ENCODE results near the gene CCDC102B. TPM values are rescaled to one million over a fixed set of nuclear protein-coding genes. Genes with fewer than 3 reads are reported as not detected.

The CCDC102B gene
- total RNA-seq, 1 experiment from 2014 or later = 2.4 TPM

- Histone ChIP-seq H3K4me1 (ENCODE audit: insufficient read depth, low read length) (peaks cover 16% of the 10 kb centered on the region), H2AFZ (ENCODE audit: low read length) (no peak overlapping the region), H3K36me3 (ENCODE audit: low read depth, low read length) (no peaks in the 10 kb centered on the region), H3K27me3 (ENCODE audit: low read length) (no peaks in the 10 kb centered on the region), H3K4me2 (ENCODE audit: low read length) (no peak overlapping the region), H3K4me3 (ENCODE audit: low read length) (no peak overlapping the region), H3K9me2 (replicated peaks; ENCODE audit: low read length) (no peaks in the 10 kb centered on the region), H4K20me1 (ENCODE audit: low read length) (no peaks in the 10 kb centered on the region), H3K27ac (ENCODE audit: low read length) (no peak overlapping the region), H3F3A (ENCODE audit: low read length, unreplicated experiment) (no peaks in the 10 kb centered on the region), H3K79me2 (ENCODE audit: low read length) (no peaks in the 10 kb centered on the region), H3K9me3 (ENCODE audit: low read length) (no peaks in the 10 kb centered on the region), H3K9ac (ENCODE audit: low read length) (no peak overlapping the region; the same call in 1 of the 2 replicates)
- ATAC-seq (no peak), DNase-seq (no peak)
- intact Hi-C loops (cut with micrococcal nuclease) = loop anchor here (10.0 kb wide), 1 partner anchor 108 kb away; no protein-coding TSS in a partner anchor
- no TSS peak for BruUV-seq (replicated peaks)
- CTCF ChIA-PET = no interaction called here
- no peak for TF ChIP-seq CTCF (conservative IDR thresholded peaks at IDR 0.05; ENCODE audit: low read depth, low read length)
- no peak for TF ChIP-seq EZH2phosphoT487 (IDR thresholded peaks at IDR 0.05; ENCODE audit: borderline replicate concordance, low read length)
- no peak for TF ChIP-seq EZH2 (IDR thresholded peaks at IDR 0.05; ENCODE audit: low read length, unreplicated experiment)
- POLR2A ChIA-PET (ENCODE audit: unreplicated experiment) = no interaction called here
These were observed 45.1 kb downstream of the CCDC102B start for GRCh38 chr18:68842951-68843350.

GRCh38 chr18:68843473-68844089 lies 45.7 kb downstream of the CCDC102B start:
- ATAC-seq (no peak), DNase-seq (peak; percentile 9)
- Histone ChIP-seq H3K9me3 (ENCODE audit: low read length) (no peaks in the 10 kb centered on the region), H3K36me3 (ENCODE audit: low read depth, low read length) (no peaks in the 10 kb centered on the region), H3K27me3 (ENCODE audit: low read length) (no peaks in the 10 kb centered on the region), H3K4me3 (ENCODE audit: low read length) (no peak overlapping the region), H3K4me1 (ENCODE audit: insufficient read depth, low read length) (peaks cover 16% of the 10 kb centered on the region), H2AFZ (ENCODE audit: low read length) (no peak overlapping the region), H3K27ac (ENCODE audit: low read length) (no peak overlapping the region), H3F3A (ENCODE audit: low read length, unreplicated experiment) (no peaks in the 10 kb centered on the region), H3K79me2 (ENCODE audit: low read length) (no peaks in the 10 kb centered on the region), H3K9me2 (replicated peaks; ENCODE audit: low read length) (no peaks in the 10 kb centered on the region), H3K9ac (ENCODE audit: low read length) (no peak overlapping the region; the same call in 1 of the 2 replicates), H4K20me1 (ENCODE audit: low read length) (no peaks in the 10 kb centered on the region), H3K4me2 (ENCODE audit: low read length) (no peak overlapping the region)
- TF ChIP-seq EZH2phosphoT487 (IDR thresholded peaks at IDR 0.05; ENCODE audit: borderline replicate concordance, low read length) (no peak), CTCF (conservative IDR thresholded peaks at IDR 0.05; ENCODE audit: low read depth, low read length) (peak; percentile 55; the same call in 1 of the 2 replicates), EZH2 (IDR thresholded peaks at IDR 0.05; ENCODE audit: low read length, unreplicated experiment) (no peak)
- POLR2A ChIA-PET (ENCODE audit: unreplicated experiment) = no interaction called here
- intact Hi-C loops (cut with micrococcal nuclease) = loop anchor here (10.0 kb wide), 1 partner anchor 109 kb away; no protein-coding TSS in a partner anchor
- CTCF ChIA-PET = no interaction called here
- BruUV-seq (replicated peaks) = no TSS peak

- Histone ChIP-seq H3K36me3 (ENCODE audit: low read depth, low read length) (no peaks in the 10 kb centered on the region), H3K27me3 (ENCODE audit: low read length) (no peaks in the 10 kb centered on the region), H4K20me1 (ENCODE audit: low read length) (no peaks in the 10 kb centered on the region), H3K4me3 (ENCODE audit: low read length) (no peak overlapping the region), H3K4me2 (ENCODE audit: low read length) (no peak overlapping the region), H3K79me2 (ENCODE audit: low read length) (no peaks in the 10 kb centered on the region), H3K9me3 (ENCODE audit: low read length) (no peaks in the 10 kb centered on the region), H3F3A (ENCODE audit: low read length, unreplicated experiment) (no peaks in the 10 kb centered on the region), H3K9ac (ENCODE audit: low read length) (no peak overlapping the region), H3K4me1 (ENCODE audit: insufficient read depth, low read length) (no peaks in the 10 kb centered on the region), H3K27ac (ENCODE audit: low read length) (no peak overlapping the region), H3K9me2 (replicated peaks; ENCODE audit: low read length) (no peaks in the 10 kb centered on the region), H2AFZ (ENCODE audit: low read length) (no peak overlapping the region)
- CTCF ChIA-PET = interaction anchor here (0.6 kb wide), 1 partner anchor 316 kb away, joined by 8 read pairs; no protein-coding TSS in a partner anchor
- no TSS peak for BruUV-seq (replicated peaks)
- DNase-seq = peak; percentile 44
- intact Hi-C loops (cut with micrococcal nuclease) = loop anchor here (1.0 to 10.0 kb wide), 4 partner anchors 113 to 1240 kb away; no protein-coding TSS in a partner anchor
- no peak for ATAC-seq
- TF ChIP-seq EZH2 (IDR thresholded peaks at IDR 0.05; ENCODE audit: low read length, unreplicated experiment) = no peak
- peak; percentile 80 for TF ChIP-seq CTCF (conservative IDR thresholded peaks at IDR 0.05; ENCODE audit: low read depth, low read length)
- TF ChIP-seq EZH2phosphoT487 (IDR thresholded peaks at IDR 0.05; ENCODE audit: borderline replicate concordance, low read length) = no peak
- POLR2A ChIA-PET (ENCODE audit: unreplicated experiment) = no interaction called here
These were observed 49.4 kb downstream of the CCDC102B start for GRCh38 chr18:68847219-68847837.
